GM19452 (cell line): ENCODE measurements around the gene LSM8.
A peak's percentile ranks its signal among the peaks of the same experiment; 100 is the strongest.
"Not testable (repeated sequence)": the region's sequence is repeated elsewhere in the genome, so short reads cannot be mapped to it uniquely, and the experiment has no call there.

ENCODE experiments used
- ATAC-seq: cut with Tn5 transposase; IDR thresholded peaks from one replicate; pipeline ENCODE4 v1.9.1; 2021; ENCODE audit not compliant: unreplicated experiment

The LSM8 gene

GRCh38 chr7:118183786-118184564, at the start of gene LSM8:
Gene LSM8 (plus strand): TSS chr7:118184164. CDS start chr7:118184224, 60 bp downstream.
- peak; percentile 98 for ATAC-seq

GRCh38 chr7:118134420-118134819, 49.5 kb upstream of the LSM8 start:
- ATAC-seq = not testable (repeated sequence)

- ATAC-seq = no peak
Observed at GRCh38 chr7:118140468-118140867, 43.5 kb upstream of the LSM8 start.

- ATAC-seq = no peak
Observed at GRCh38 chr7:118142012-118142411, 42.0 kb upstream of the LSM8 start.

- no peak for ATAC-seq
Observed at GRCh38 chr7:118148930-118149329, 35.0 kb upstream of the LSM8 start.

GRCh38 chr7:118149394-118149793, 34.6 kb upstream of the LSM8 start:
- no peak for ATAC-seq

- no peak for ATAC-seq
Observed at GRCh38 chr7:118151671-118152070, 32.3 kb upstream of the LSM8 start.

- ATAC-seq = no peak
Observed at GRCh38 chr7:118152149-118152548, 31.8 kb upstream of the LSM8 start.

GRCh38 chr7:118152654-118153053, 31.3 kb upstream of the LSM8 start:
- no peak for ATAC-seq

- no peak for ATAC-seq
Observed at GRCh38 chr7:118153551-118154177, 30.3 kb upstream of the LSM8 start.

- ATAC-seq = no peak
Observed at GRCh38 chr7:118158766-118159165, 25.2 kb upstream of the LSM8 start.

- ATAC-seq = no peak
Observed at GRCh38 chr7:118169146-118169545, 14.8 kb upstream of the LSM8 start.

- ATAC-seq = no peak
Observed at GRCh38 chr7:118175740-118176139, 8.2 kb upstream of the LSM8 start.

- ATAC-seq = no peak
Observed at GRCh38 chr7:118179191-118179590, 4.8 kb upstream of the LSM8 start.

- ATAC-seq = no peak
Observed at GRCh38 chr7:118182593-118183427, 1.2 kb upstream of the LSM8 start.

- peak; percentile 0 for ATAC-seq
Observed at GRCh38 chr7:118183428-118183785, 557 bp upstream of the LSM8 start.

- no peak for ATAC-seq
Observed at GRCh38 chr7:118184565-118184940, 589 bp downstream of the LSM8 start.

GRCh38 chr7:118185163-118185860, 1.3 kb downstream of the LSM8 start:
- no peak for ATAC-seq

GRCh38 chr7:118186501-118186900, 2.5 kb downstream of the LSM8 start:
- no peak for ATAC-seq

- ATAC-seq = no peak
Observed at GRCh38 chr7:118194571-118194970, 10.6 kb downstream of the LSM8 start.

GRCh38 chr7:118195837-118196474, 12.0 kb downstream of the LSM8 start:
- peak; percentile 74 for ATAC-seq
